GM21737 (cell line): ENCODE results near the gene TEX38.

Source experiments
- ATAC-seq: cut with Tn5 transposase; IDR thresholded peaks from one replicate; pipeline ENCODE4 v1.9.1; 2021; ENCODE audit warnings: mild to moderate bottlenecking, moderate library complexity; ENCODE audit not compliant: unreplicated experiment

Gene TEX38

DNA sequence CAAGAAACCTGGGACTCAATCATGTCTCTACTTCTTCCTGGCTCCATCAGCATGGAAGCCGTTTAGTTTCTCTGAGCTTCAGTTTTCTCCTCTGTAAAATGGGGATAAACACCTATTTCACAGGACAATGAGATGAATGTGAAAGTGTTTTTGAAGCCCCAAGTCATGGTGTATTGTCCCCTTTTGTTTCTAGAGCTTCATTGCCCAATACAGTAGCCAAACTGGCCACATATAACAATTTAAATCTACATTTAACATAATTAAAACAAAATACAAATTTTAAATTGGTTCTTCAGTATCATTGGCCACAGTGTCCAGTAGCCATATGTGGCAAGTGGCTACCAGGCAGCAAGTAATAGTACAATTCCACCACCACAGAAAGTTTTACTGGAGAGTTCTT lies 49.5 kb downstream of the TEX38 start:
- no peak for ATAC-seq

DNA sequence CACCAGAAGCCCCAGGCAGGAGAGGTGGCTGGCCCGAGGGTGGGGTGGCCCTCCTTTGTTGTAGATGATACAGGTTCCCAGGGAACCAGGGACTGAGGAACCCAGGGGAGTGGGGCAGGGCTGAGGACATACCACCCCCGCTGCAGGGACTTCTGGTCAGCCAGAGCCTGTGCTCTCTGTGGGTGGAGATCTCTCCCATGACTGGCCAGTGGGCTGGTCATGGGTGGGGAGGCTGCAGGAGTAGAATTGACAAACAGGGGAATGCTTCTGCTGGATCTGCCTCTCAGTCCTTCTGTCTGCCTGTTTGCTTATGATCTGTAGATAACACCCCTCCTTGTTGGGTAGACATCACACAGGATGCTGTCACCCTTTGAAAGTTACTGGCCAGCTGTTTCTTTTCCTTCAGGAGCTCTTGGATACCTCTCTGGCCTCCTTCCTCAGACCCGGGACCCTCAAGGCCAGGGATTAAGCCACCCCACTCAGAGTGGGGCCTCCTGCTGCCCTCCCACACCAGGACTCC lies 50.1 kb downstream of the TEX38 start:
- no peak for ATAC-seq
